Measurements from ENCODE around the gene TRMT61A. TPM values are rescaled to one million over a fixed set of nuclear protein-coding genes. Genes with fewer than 3 reads are reported as not detected.

TRMT61A gene
- total RNA-seq = 9.4 TPM

DNA sequence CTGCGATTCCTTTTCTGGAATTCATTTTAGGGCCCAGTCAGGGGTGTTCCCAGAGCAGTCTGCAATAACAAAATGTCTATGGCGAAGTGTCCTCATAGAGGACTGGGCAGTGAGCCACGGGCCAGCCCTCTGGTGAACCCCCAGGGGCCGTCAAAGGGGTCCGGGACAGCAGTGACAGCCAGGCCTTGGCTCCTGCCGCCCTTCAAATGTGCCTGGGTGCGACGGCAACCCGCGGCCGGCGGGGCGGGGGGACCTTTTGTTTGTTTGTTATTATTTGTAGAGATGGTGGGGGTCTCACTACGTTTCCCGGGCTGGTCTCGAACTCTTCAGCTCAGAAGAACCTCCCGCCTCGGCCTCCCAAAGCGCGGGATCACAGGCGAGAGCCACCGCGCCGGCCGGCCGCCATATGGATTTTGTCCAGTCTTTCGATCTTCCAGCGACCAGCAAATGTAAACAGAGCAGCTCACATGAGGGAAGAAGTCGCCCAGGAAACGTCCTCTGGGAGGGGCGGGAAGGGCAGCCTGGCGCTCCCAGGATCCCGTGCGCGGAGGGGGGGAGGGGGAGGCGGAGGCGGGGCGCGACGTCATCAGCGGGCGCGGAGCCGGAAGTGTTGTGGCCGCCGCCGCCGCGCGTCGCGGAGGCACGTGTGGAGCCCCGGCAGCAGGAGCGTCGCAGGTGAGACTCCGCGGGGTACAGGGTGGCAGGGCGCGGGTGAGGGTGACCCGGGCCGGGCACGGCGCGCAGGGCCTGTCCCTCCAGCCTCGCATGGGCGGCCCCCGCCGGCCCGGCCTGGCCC is at the start of gene TRMT61A:
Gene TRMT61A (plus strand): TSS at position 610 of the 796 bp plus-strand sequence. CDS start 783 bp downstream, outside the sequence.

DNA sequence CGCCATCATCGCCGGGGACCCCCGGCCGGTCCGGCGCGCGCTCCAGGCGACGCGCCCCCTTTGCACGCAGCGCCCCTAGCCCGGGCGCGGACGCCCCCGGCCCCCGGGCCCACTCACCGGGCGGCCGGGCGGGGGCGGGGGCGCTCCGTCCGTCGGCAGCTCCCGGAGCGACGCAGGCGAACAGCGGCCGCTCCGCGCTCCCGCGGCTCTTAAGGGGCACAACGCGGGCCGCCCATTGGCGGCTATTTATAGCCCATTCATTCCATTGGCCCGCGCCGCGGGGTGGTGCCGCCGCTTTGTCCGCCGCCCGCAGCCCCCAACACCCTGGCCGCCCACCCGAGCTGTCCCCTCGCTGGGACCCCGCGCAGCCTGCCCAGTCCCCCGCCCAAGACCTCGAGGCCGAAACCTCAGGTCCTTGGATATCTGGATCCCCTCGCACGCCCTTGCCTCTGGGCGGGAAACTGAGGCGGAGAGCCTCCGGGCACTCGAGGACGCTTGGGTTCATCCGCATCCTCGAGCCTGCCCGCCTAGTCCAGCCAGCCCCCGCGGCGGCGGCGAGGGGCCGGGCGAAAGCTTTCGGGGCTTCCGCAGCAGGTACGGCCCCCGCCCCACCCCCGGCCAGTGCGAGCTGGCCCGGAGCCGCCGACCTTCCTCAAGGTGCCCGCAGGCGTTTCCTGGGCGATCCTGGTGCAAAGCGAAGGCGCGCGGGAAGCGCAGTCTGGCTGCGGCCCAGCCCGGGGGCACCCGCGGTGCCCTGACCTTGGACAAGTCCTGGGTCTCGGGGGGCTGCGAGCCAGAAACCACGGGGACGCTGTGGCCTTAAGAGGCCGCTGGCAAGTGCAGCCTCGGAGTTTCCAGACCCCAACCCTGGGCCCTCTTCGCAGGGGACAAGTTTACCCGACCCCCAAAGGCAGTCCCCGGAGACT is 6.1 kb upstream of the TRMT61A start, which contains the start of gene CKB:
Gene CKB (minus strand): TSS at position 182 of the 926 bp plus-strand sequence. CDS start 337 bp downstream, outside the sequence.

DNA sequence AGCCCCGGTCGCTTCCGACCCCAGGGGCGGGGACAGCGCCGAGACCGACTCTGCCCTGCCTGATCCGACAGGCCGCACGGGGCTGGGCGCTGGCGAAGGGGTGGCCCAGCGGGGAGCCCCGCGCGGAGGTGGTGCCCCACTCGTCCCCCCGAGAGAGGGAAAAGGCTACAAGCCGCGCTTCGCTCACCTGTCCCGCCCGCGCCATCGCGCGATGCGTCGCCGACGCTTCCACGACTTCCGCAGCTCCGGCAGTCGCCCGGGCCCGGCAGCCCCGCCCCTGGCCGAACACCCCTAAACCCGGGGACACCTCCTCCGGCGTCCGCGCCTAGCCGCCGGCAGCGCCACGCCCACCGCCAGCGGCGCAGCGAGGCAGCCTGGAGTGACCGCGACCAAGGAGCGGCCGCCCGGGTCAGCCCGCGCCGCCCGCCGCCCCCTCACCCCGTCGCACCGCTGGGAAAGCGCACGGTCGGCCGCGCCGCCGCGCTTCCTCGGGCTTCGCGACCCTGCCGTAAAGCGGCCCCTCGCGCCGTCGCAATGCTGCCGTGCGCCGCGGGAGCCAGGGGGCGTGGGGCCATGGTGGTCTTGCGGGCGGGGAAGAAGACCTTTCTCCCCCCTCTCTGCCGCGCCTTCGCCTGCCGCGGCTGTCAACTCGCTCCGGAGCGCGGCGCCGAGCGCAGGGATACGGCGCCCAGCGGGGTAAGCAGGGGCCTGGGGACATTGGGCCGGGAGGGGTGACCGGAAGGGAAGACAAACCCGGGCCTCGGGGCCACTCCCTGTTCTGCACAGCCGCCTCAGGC is 33.6 kb downstream of the TRMT61A start, which contains the start of the genes BAG5 and COA8:
Gene BAG5 (minus strand): TSS at position 229 of the 797 bp plus-strand sequence. CDS start 1,493 bp downstream, outside the sequence.
Gene COA8 (plus strand): TSS at position 532 of the 797 bp plus-strand sequence. CDS start 42 bp downstream, at position 574.

Small RNA genes lying within 50 kb of the gene (small RNA-seq; reads per million reads assigned to genes)
- gene RNU4-68P (ENCODE audit: low replicate concordance) (0.40 reads per million, percentile 30 among the genes with 10 or more reads in this experiment), gene RNU7-160P (ENCODE audit: low replicate concordance) (not detected)

Other genes starting within 250 kb of the TRMT61A start
- 186 TPM for gene EIF5, start 195.0 kb upstream of the TRMT61A start, total RNA-seq
- gene MARK3, start 143.8 kb upstream of the TRMT61A start, total RNA-seq = 223 TPM
- 304 TPM for gene CKB, start 6.4 kb upstream of the TRMT61A start, total RNA-seq
- gene BAG5, start 33.5 kb downstream of the TRMT61A start, total RNA-seq = 31.9 TPM
- gene COA8, start 33.8 kb downstream of the TRMT61A start, total RNA-seq = 31.0 TPM
- gene KLC1, start 100.0 kb downstream of the TRMT61A start, total RNA-seq = 534 TPM
- 11.3 TPM for gene XRCC3, start 186.3 kb downstream of the TRMT61A start, total RNA-seq
- 54.1 TPM for gene ZFYVE21, start 186.6 kb downstream of the TRMT61A start, total RNA-seq

Measured in parietal lobe (tissue), 2 donors.